ENCODE results near the gene ACTN2. TPM values are rescaled to one million over a fixed set of nuclear protein-coding genes. Genes with fewer than 3 reads are reported as not detected.

ACTN2 gene
- polyA plus RNA-seq, 3 donors = 0.07 TPM; not detected in 2

GRCh38 chr1:236670060-236670459, 16.2 kb upstream of the ACTN2 start:
- Mint-ChIP-seq H3K36me3 (no peaks in the 10 kb centered on the region), H3K27me3 (ENCODE audit: low read depth in 3 of 3) (peaks cover 9 to 11% (median 10%) of the 10 kb centered on the region in 3 donors), H3K27ac (no peak overlapping the region), H3K4me1 (no peaks in the 10 kb centered on the region), H3K9me3 (peaks cover 0 to 10% (median 2%) of the 10 kb centered on the region in 7 donors), H3K4me3 (no peak overlapping the region)
- no peak for DNase-seq
- H3K4me3 ChIP-seq (replicated peaks in 1 of 3; ENCODE audit: low read depth in 2 of 3, low read length in 3 of 3) = no peak overlapping the region
- TF ChIP-seq CTCF (IDR thresholded peaks at IDR 0.05) = no peak
- no peaks in the 10 kb centered on the region for H3K9me3 ChIP-seq (replicated peaks in 1 of 2; ENCODE audit: control insufficient read depth in 1 of 2, insufficient read depth in 1 of 2, low read length in 2 of 2)
- no peak overlapping the region for H2AFZ ChIP-seq (ENCODE audit: insufficient read depth, low read depth, low read length, poor library complexity, severe bottlenecking)
- H3K27me3 ChIP-seq (ENCODE audit: control insufficient read depth in 2 of 2, insufficient read depth in 2 of 2, low read length in 2 of 2) = peaks cover 3 to 8% of the 10 kb centered on the region in 2 donors
- no peak overlapping the region for H3K27ac ChIP-seq (ENCODE audit: low read depth in 1 of 2, low read length in 2 of 2)
- intact Hi-C loops (cut with micrococcal nuclease) = no loop called here
- no peaks in the 10 kb centered on the region for H4K20me1 ChIP-seq (ENCODE audit: insufficient read depth, low read length)
- H3K4me1 ChIP-seq (ENCODE audit: control insufficient read depth in 1 of 2, insufficient read depth in 2 of 2, low read length in 2 of 2) = no peaks in the 10 kb centered on the region
- H3K9ac ChIP-seq (ENCODE audit: insufficient read depth, low read length, poor library complexity, severe bottlenecking) = no peak overlapping the region
- WGBS (ENCODE audit: insufficient coverage) = 70% methylated on average over 2 of the region's 7 CpGs
- no peak overlapping the region for H3K4me2 ChIP-seq (replicated peaks; ENCODE audit: extremely low read depth, low read length, poor library complexity, severe bottlenecking)
- H3K36me3 ChIP-seq (replicated peaks in 1 of 2; ENCODE audit: control insufficient read depth in 1 of 2, insufficient read depth in 2 of 2, low read length in 2 of 2) = no peaks in the 10 kb centered on the region
- H3K79me2 ChIP-seq (ENCODE audit: insufficient read depth, low read length) = no peaks in the 10 kb centered on the region

GRCh38 chr1:236673289-236673919, 12.9 kb upstream of the ACTN2 start:
- peaks cover 0 to 7% (median 2%) of the 10 kb centered on the region in 7 donors for H3K9me3 Mint-ChIP-seq
- H3K9me3 ChIP-seq (replicated peaks in 1 of 2; ENCODE audit: control insufficient read depth in 1 of 2, insufficient read depth in 1 of 2, low read length in 2 of 2) = no peaks in the 10 kb centered on the region
- H3K4me1 ChIP-seq (ENCODE audit: control insufficient read depth in 1 of 2, insufficient read depth in 2 of 2, low read length in 2 of 2) = peaks cover 10 to 11% of the 10 kb centered on the region in 2 donors
- H3K27ac Mint-ChIP-seq = no peak overlapping the region
- no peak overlapping the region for H3K27ac ChIP-seq (ENCODE audit: low read depth in 1 of 2, low read length in 2 of 2)
- DNase-seq = no peak
- H3K36me3 Mint-ChIP-seq = no peaks in the 10 kb centered on the region
- H3K27me3 Mint-ChIP-seq (ENCODE audit: low read depth in 3 of 3) = peaks cover 9 to 10% (median 10%) of the 10 kb centered on the region in 3 donors
- H3K4me2 ChIP-seq (replicated peaks; ENCODE audit: extremely low read depth, low read length, poor library complexity, severe bottlenecking) = no peak overlapping the region
- no peak overlapping the region for H3K4me3 ChIP-seq (replicated peaks in 1 of 3; ENCODE audit: low read depth in 2 of 3, low read length in 3 of 3)
- no peak overlapping the region for H3K4me3 Mint-ChIP-seq
- H3K9ac ChIP-seq (ENCODE audit: insufficient read depth, low read length, poor library complexity, severe bottlenecking) = no peak overlapping the region
- peaks cover 3 to 8% of the 10 kb centered on the region in 2 donors for H3K27me3 ChIP-seq (ENCODE audit: control insufficient read depth in 2 of 2, insufficient read depth in 2 of 2, low read length in 2 of 2)
- WGBS (ENCODE audit: insufficient coverage) = 100% methylated on average over 1 of the region's 5 CpGs
- H3K36me3 ChIP-seq (replicated peaks in 1 of 2; ENCODE audit: control insufficient read depth in 1 of 2, insufficient read depth in 2 of 2, low read length in 2 of 2) = no peaks in the 10 kb centered on the region
- H3K4me1 Mint-ChIP-seq = peaks cover 10% of the 10 kb centered on the region
- TF ChIP-seq CTCF (IDR thresholded peaks at IDR 0.05) = no peak
- no peaks in the 10 kb centered on the region for H3K79me2 ChIP-seq (ENCODE audit: insufficient read depth, low read length)
- no peaks in the 10 kb centered on the region for H4K20me1 ChIP-seq (ENCODE audit: insufficient read depth, low read length)
- H2AFZ ChIP-seq (ENCODE audit: insufficient read depth, low read depth, low read length, poor library complexity, severe bottlenecking) = no peak overlapping the region
- intact Hi-C loops (cut with micrococcal nuclease) = no loop called here

All from CD14-positive monocyte (primary cell).